Activated CD8-positive, alpha-beta T cell treated with anti-CD3 and anti-CD28 coated beads, Interleukin-2, amount 10 ng/mL, durations not matched to agents 7 days and 5 days (primary cell): ENCODE measurements around the gene MICALL2. TPM values are rescaled to one million over a fixed set of nuclear protein-coding genes. Genes with fewer than 3 reads are reported as not detected.

ENCODE experiments used
- ATAC-seq: fragments of 150-1000 bp; cut with Tn5 transposase; one replicate; pipeline ENCODE4 v1.10.0; 2021; ENCODE audit warnings: moderate library complexity
- CTCF ChIA-PET: fragments of 350-600 bp; sonication (Branson Sonifier 250); formaldehyde crosslinking; loops from one replicate; lab custom pipeline; 2021; ENCODE audit warnings: antibody characterized with exemption; lab: Charles Lee
- POLR2A ChIA-PET: fragments of 350-600 bp; sonication (Branson Sonifier 250); formaldehyde crosslinking; loops from one replicate; lab custom pipeline; 2021; ENCODE audit warnings: antibody characterized with exemption; lab: Charles Lee
- DNase-seq: peaks from one replicate; pipeline ENCODE4 v3.0.0-alpha.2; 2020
- H3K27ac Mint-ChIP-seq: one replicate; pipeline ENCODE4 v1.8.0; 2021; ENCODE audit warnings: mild to moderate bottlenecking, mixed read lengths
- H3K27me3 Mint-ChIP-seq: one replicate; pipeline ENCODE4 v1.8.0; 2021; ENCODE audit warnings: low read depth, mixed read lengths
- H3K36me3 Mint-ChIP-seq: one replicate; pipeline ENCODE4 v1.8.0; 2021; ENCODE audit warnings: low read depth, mixed read lengths
- H3K4me1 Mint-ChIP-seq: one replicate; pipeline ENCODE4 v1.8.0; 2021; ENCODE audit warnings: low read depth, mixed read lengths
- H3K4me3 Mint-ChIP-seq: one replicate; pipeline ENCODE4 v1.8.0; 2021; ENCODE audit warnings: mild to moderate bottlenecking, mixed read lengths
- H3K9me3 Mint-ChIP-seq: one replicate; pipeline ENCODE4 v1.8.0; 2022; ENCODE audit warnings: mixed read lengths; ENCODE audit not compliant: insufficient read depth
- total RNA-seq, 2 experiments: library from RNA; stranded (reverse); gene quantifications; one replicate each; pipeline ENCODE4 v1.2.3, GENCODE V29; 2021

The MICALL2 gene
- total RNA-seq, 2 experiments from 2014 or later: 1.9 to 2.2 TPM

GRCh38 chr7:1434165-1434718, 25.0 kb downstream of the MICALL2 start:
- H3K36me3 Mint-ChIP-seq: no peaks in the 10 kb centered on the region
- ATAC-seq: no peak
- CTCF ChIA-PET: interaction anchor here (2.1 to 2.7 kb wide), 2 partner anchors 15 to 241 kb away, joined by 6 to 21 read pairs; no protein-coding TSS in a partner anchor
- peaks cover 4% of the 10 kb centered on the region for H3K4me1 Mint-ChIP-seq
- DNase-seq: no peak
- H3K9me3 Mint-ChIP-seq: no peaks in the 10 kb centered on the region
- no peak overlapping the region for H3K4me3 Mint-ChIP-seq
- peaks cover 4% of the 10 kb centered on the region for H3K27me3 Mint-ChIP-seq
- no peak overlapping the region for H3K27ac Mint-ChIP-seq
- POLR2A ChIA-PET: no interaction called here

GRCh38 chr7:1433128-1433920, 25.9 kb downstream of the MICALL2 start:
- ChIA-PET CTCF (interaction anchor here (0.6 to 2.7 kb wide), 10 partner anchors 8 to 240 kb away, joined by 3 to 21 read pairs (median 5); no protein-coding TSS in a partner anchor), POLR2A (no interaction called here)
- no peak overlapping the region for H3K27ac Mint-ChIP-seq
- H3K27me3 Mint-ChIP-seq: peaks cover 4% of the 10 kb centered on the region
- no peak for ATAC-seq
- no peaks in the 10 kb centered on the region for H3K36me3 Mint-ChIP-seq
- no peak overlapping the region for H3K4me3 Mint-ChIP-seq
- H3K4me1 Mint-ChIP-seq: peaks cover 4% of the 10 kb centered on the region
- H3K9me3 Mint-ChIP-seq: no peaks in the 10 kb centered on the region
- no peak for DNase-seq

GRCh38 chr7:1432411-1433082, 26.7 kb downstream of the MICALL2 start:
- Mint-ChIP-seq H3K36me3 (no peaks in the 10 kb centered on the region), H3K4me3 (no peak overlapping the region), H3K27me3 (peaks cover 4% of the 10 kb centered on the region), H3K4me1 (peaks cover 4% of the 10 kb centered on the region), H3K9me3 (no peaks in the 10 kb centered on the region), H3K27ac (peak overlapping the region; percentile 37)
- DNase-seq: peak; percentile 85
- ChIA-PET POLR2A (no interaction called here), CTCF (interaction anchor here (0.7 to 2.7 kb wide), 14 partner anchors 9 to 296 kb away, joined by 3 to 21 read pairs (median 5); no protein-coding TSS in a partner anchor)
- peak; percentile 78 for ATAC-seq

GRCh38 chr7:1431634-1432380, 27.5 kb downstream of the MICALL2 start:
- no peaks in the 10 kb centered on the region for H3K9me3 Mint-ChIP-seq
- CTCF ChIA-PET: interaction anchor here (0.7 to 2.7 kb wide), 15 partner anchors 9 to 295 kb away, joined by 3 to 21 read pairs (median 5); no protein-coding TSS in a partner anchor
- H3K27me3 Mint-ChIP-seq: peaks cover 4% of the 10 kb centered on the region
- H3K36me3 Mint-ChIP-seq: no peaks in the 10 kb centered on the region
- DNase-seq (no peak), ATAC-seq (peak; percentile 17)
- POLR2A ChIA-PET: no interaction called here
- peaks cover 4% of the 10 kb centered on the region for H3K4me1 Mint-ChIP-seq
- H3K27ac Mint-ChIP-seq: no peak overlapping the region
- no peak overlapping the region for H3K4me3 Mint-ChIP-seq

- Mint-ChIP-seq H3K4me3 (no peak overlapping the region), H3K36me3 (no peaks in the 10 kb centered on the region), H3K4me1 (peaks cover 4% of the 10 kb centered on the region), H3K27ac (no peak overlapping the region), H3K27me3 (peaks cover 4% of the 10 kb centered on the region), H3K9me3 (no peaks in the 10 kb centered on the region)
- ATAC-seq (no peak), DNase-seq (no peak)
- CTCF ChIA-PET: interaction anchor here (1.2 to 1.6 kb wide), 2 partner anchors 14 to 43 kb away, joined by 5 to 8 read pairs; no protein-coding TSS in a partner anchor
- POLR2A ChIA-PET: no interaction called here
These were observed 28.0 kb downstream of the MICALL2 start for GRCh38 chr7:1431226-1431625.

- Mint-ChIP-seq H3K27me3 (peaks cover 4% of the 10 kb centered on the region), H3K27ac (no peak overlapping the region), H3K4me1 (peaks cover 4% of the 10 kb centered on the region), H3K4me3 (no peak overlapping the region), H3K9me3 (no peaks in the 10 kb centered on the region), H3K36me3 (no peaks in the 10 kb centered on the region)
- ATAC-seq (no peak), DNase-seq (no peak)
- POLR2A ChIA-PET: no interaction called here
- CTCF ChIA-PET: interaction anchor here (1.2 kb wide), 1 partner anchor 13 kb away, joined by 5 read pairs; no protein-coding TSS in a partner anchor
These were observed 29.0 kb downstream of the MICALL2 start for GRCh38 chr7:1430056-1430845.

GRCh38 chr7:1428941-1429501, 30.2 kb downstream of the MICALL2 start:
- ATAC-seq: no peak

GRCh38 chr7:1427064-1427657, 32.1 kb downstream of the MICALL2 start:
- no peak overlapping the region for H3K27ac Mint-ChIP-seq
- POLR2A ChIA-PET: no interaction called here
- H3K4me1 Mint-ChIP-seq: no peaks in the 10 kb centered on the region
- ATAC-seq (no peak), DNase-seq (no peak)
- CTCF ChIA-PET: interaction anchor here (1.2 kb wide), 1 partner anchor 10 kb away, joined by 3 read pairs; no protein-coding TSS in a partner anchor
- H3K9me3 Mint-ChIP-seq: no peaks in the 10 kb centered on the region
- H3K4me3 Mint-ChIP-seq: no peak overlapping the region
- peaks cover 13% of the 10 kb centered on the region for H3K27me3 Mint-ChIP-seq
- no peaks in the 10 kb centered on the region for H3K36me3 Mint-ChIP-seq

More at GRCh38 chr7:1428941-1429501, 30.2 kb downstream of the MICALL2 start:
- Mint-ChIP-seq H3K9me3 (no peaks in the 10 kb centered on the region), H3K4me3 (no peak overlapping the region), H3K27ac (no peak overlapping the region), H3K4me1 (peaks cover 4% of the 10 kb centered on the region), H3K36me3 (no peaks in the 10 kb centered on the region), H3K27me3 (peaks cover 4% of the 10 kb centered on the region)
- POLR2A ChIA-PET: no interaction called here
- DNase-seq: no peak
- CTCF ChIA-PET: no interaction called here

GRCh38 chr7:1426474-1426873, 32.8 kb downstream of the MICALL2 start:
- Mint-ChIP-seq H3K27ac (no peak overlapping the region), H3K4me3 (no peak overlapping the region), H3K36me3 (no peaks in the 10 kb centered on the region), H3K27me3 (peaks cover 12% of the 10 kb centered on the region), H3K9me3 (no peaks in the 10 kb centered on the region), H3K4me1 (no peaks in the 10 kb centered on the region)
- ChIA-PET POLR2A (no interaction called here), CTCF (interaction anchor here (1.2 kb wide), 1 partner anchor 9 kb away, joined by 3 read pairs; no protein-coding TSS in a partner anchor)
- no peak for ATAC-seq
- DNase-seq: no peak
